ENCODE data around the gene TMSB10. TPM values are rescaled to one million over a fixed set of nuclear protein-coding genes. Genes with fewer than 3 reads are reported as not detected.
A peak's percentile ranks its signal among the peaks of the same experiment; 100 is the strongest.

TMSB10 gene
- polyA plus RNA-seq, 3 donors = 5,130 to 7,914 (median 6,847) TPM

DNA sequence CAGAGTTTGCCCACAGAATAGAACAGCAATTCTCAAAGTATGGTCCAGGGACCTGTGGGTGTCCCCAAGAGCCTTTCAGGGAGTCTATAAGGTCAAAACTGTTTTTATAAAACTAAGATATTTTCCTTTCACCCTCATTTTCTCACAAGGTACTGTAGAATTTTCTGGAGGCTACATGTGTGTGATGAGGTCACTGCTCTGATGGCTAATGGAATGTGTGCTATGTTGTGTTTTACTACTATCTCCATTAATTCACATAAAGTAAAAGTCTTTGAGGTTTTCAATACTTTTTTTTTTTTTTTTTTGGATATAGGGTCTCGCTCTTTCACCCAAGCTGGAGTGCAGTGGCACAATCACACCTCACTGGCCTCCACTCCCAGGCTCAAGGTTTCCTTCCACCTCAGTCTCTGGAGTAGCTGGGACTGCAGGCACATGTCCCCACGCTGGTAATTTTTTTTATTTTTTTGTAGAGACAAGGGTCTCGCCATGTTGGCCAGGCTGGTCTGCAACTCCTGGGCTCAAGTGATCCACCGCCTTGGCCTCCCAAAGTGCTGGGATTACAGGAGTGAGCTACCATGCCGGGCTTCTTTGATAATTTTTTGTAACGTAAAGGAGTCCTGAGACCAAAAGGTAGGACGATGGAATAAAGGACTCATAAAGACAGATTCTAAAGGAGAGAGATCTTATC lies 26.4 kb upstream of the TMSB10 start:
- peak overlapping the region; percentile 58 for H2AFZ ChIP-seq (ENCODE audit: insufficient read depth, low read depth, low read length, poor library complexity, severe bottlenecking)
- no peak overlapping the region for H3K27ac ChIP-seq (ENCODE audit: low read depth in 1 of 2, low read length in 2 of 2)
- no peaks in the 10 kb centered on the region for H4K20me1 ChIP-seq (ENCODE audit: insufficient read depth, low read length)
- H3K36me3 ChIP-seq (replicated peaks in 1 of 2; ENCODE audit: control insufficient read depth in 1 of 2, insufficient read depth in 2 of 2, low read length in 2 of 2) = no peaks in the 10 kb centered on the region
- peaks cover 22 to 27% of the 10 kb centered on the region in 2 donors for H3K4me1 ChIP-seq (ENCODE audit: control insufficient read depth in 1 of 2, insufficient read depth in 2 of 2, low read length in 2 of 2)
- H3K4me3 Mint-ChIP-seq = peak overlapping the region; percentile 85 to 96
- peak overlapping the region; percentile 94 for H3K4me2 ChIP-seq (replicated peaks; ENCODE audit: extremely low read depth, low read length, poor library complexity, severe bottlenecking)
- intact Hi-C loops (cut with micrococcal nuclease) = no loop called here
- H3K79me2 ChIP-seq (ENCODE audit: insufficient read depth, low read length) = no peaks in the 10 kb centered on the region
- TF ChIP-seq, protein P1, sequence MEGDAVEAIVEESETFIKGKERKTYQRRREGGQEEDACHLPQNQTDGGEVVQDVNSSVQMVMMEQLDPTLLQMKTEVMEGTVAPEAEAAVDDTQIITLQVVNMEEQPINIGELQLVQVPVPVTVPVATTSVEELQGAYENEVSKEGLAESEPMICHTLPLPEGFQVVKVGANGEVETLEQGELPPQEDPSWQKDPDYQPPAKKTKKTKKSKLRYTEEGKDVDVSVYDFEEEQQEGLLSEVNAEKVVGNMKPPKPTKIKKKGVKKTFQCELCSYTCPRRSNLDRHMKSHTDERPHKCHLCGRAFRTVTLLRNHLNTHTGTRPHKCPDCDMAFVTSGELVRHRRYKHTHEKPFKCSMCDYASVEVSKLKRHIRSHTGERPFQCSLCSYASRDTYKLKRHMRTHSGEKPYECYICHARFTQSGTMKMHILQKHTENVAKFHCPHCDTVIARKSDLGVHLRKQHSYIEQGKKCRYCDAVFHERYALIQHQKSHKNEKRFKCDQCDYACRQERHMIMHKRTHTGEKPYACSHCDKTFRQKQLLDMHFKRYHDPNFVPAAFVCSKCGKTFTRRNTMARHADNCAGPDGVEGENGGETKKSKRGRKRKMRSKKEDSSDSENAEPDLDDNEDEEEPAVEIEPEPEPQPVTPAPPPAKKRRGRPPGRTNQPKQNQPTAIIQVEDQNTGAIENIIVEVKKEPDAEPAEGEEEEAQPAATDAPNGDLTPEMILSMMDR (IDR thresholded peaks at IDR 0.05) = no peak
- no peak for DNase-seq
- 68% methylated on average over 3 of the region's 7 CpGs for WGBS (ENCODE audit: insufficient coverage)
- H3K9me3 ChIP-seq (replicated peaks in 1 of 2; ENCODE audit: control insufficient read depth in 1 of 2, insufficient read depth in 1 of 2, low read length in 2 of 2) = no peaks in the 10 kb centered on the region
- no peak overlapping the region for H3K27ac Mint-ChIP-seq
- no peak overlapping the region for H3K9ac ChIP-seq (ENCODE audit: insufficient read depth, low read length, poor library complexity, severe bottlenecking)
- H3K27me3 Mint-ChIP-seq (ENCODE audit: low read depth in 3 of 3) = peaks cover 46 to 59% (median 50%) of the 10 kb centered on the region in 3 donors
- H3K4me1 Mint-ChIP-seq = peaks cover 29% of the 10 kb centered on the region
- peaks cover 0 to 15% (median 6%) of the 10 kb centered on the region in 7 donors for H3K9me3 Mint-ChIP-seq
- peaks cover 23 to 34% of the 10 kb centered on the region in 2 donors for H3K27me3 ChIP-seq (ENCODE audit: control insufficient read depth in 2 of 2, insufficient read depth in 2 of 2, low read length in 2 of 2)
- peaks cover 5 to 10% of the 10 kb centered on the region in 2 donors for H3K36me3 Mint-ChIP-seq
- H3K4me3 ChIP-seq (replicated peaks in 1 of 3; ENCODE audit: low read depth in 2 of 3, low read length in 3 of 3) = peak overlapping the region in 1 of 3 experiments; percentile 77

DNA sequence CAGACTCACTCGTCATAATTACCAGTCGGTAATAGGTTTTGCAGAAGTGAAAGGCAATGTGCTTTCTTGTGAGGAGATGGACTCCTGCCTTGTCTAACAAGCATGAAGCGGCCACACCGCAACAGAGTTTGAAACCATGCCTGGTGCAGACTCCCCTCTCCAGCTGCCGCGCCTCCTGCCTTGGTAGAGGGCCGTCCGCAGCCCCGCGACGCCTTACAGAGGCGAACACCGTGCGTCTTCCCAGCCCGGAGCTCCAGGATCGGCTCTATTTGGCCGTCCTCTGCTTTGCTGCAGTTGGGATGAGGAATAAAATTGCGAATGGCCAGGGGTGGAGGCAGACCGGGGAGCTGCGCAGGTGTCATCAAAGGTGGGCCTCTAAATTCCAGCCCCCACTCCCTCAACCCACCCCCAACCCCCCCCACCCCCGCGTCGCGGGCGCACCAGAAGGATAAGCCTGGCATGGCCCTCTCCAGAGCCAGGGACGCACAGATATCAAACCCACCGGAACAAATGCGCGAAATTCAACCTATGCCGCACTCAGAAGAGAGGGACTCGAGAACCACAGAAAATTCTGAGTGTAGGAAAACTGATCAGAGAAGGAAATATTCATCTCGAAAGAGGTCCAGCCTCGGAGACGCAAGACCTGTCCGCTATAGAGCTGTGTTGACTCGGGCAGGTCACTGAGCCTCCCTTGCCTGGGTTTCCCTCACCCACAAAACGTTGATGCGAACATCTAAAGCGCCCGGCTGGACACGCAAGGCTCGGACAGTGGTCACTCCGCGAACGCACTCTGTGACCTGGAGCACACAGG lies 25.7 kb upstream of the TMSB10 start:
- DNase-seq = peak in 1 of 3 donors; percentile 22
- H3K4me1 Mint-ChIP-seq = peaks cover 29% of the 10 kb centered on the region
- 2% methylated on average over 32 of the region's 45 CpGs for WGBS (ENCODE audit: insufficient coverage)
- peaks cover 5 to 10% of the 10 kb centered on the region in 2 donors for H3K36me3 Mint-ChIP-seq
- Histone ChIP-seq H3K79me2 (ENCODE audit: insufficient read depth, low read length) (no peaks in the 10 kb centered on the region), H3K4me1 (ENCODE audit: control insufficient read depth in 1 of 2, insufficient read depth in 2 of 2, low read length in 2 of 2) (peaks cover 22 to 27% of the 10 kb centered on the region in 2 donors), H3K9me3 (replicated peaks in 1 of 2; ENCODE audit: control insufficient read depth in 1 of 2, insufficient read depth in 1 of 2, low read length in 2 of 2) (no peaks in the 10 kb centered on the region), H3K4me2 (replicated peaks; ENCODE audit: extremely low read depth, low read length, poor library complexity, severe bottlenecking) (peak overlapping the region; percentile 94), H3K27me3 (ENCODE audit: control insufficient read depth in 2 of 2, insufficient read depth in 2 of 2, low read length in 2 of 2) (peaks cover 23 to 34% of the 10 kb centered on the region in 2 donors), H2AFZ (ENCODE audit: insufficient read depth, low read depth, low read length, poor library complexity, severe bottlenecking) (peak overlapping the region; percentile 79), H3K9ac (ENCODE audit: insufficient read depth, low read length, poor library complexity, severe bottlenecking) (peak overlapping the region; percentile 25), H3K36me3 (replicated peaks in 1 of 2; ENCODE audit: control insufficient read depth in 1 of 2, insufficient read depth in 2 of 2, low read length in 2 of 2) (no peaks in the 10 kb centered on the region), H4K20me1 (ENCODE audit: insufficient read depth, low read length) (no peaks in the 10 kb centered on the region), H3K27ac (ENCODE audit: low read depth in 1 of 2, low read length in 2 of 2) (no peak overlapping the region), H3K4me3 (replicated peaks in 1 of 3; ENCODE audit: low read depth in 2 of 3, low read length in 3 of 3) (peak overlapping the region; percentile 40 to 77 (median 54))
- H3K4me3 Mint-ChIP-seq = peak overlapping the region; percentile 85 to 96
- intact Hi-C loops (cut with micrococcal nuclease) = loop anchor here in 1 of 2 donors (5.0 kb wide), 2 partner anchors 48 to 387 kb away; no protein-coding TSS in a partner anchor
- H3K9me3 Mint-ChIP-seq = peaks cover 0 to 15% (median 6%) of the 10 kb centered on the region in 7 donors
- peaks cover 46 to 59% (median 52%) of the 10 kb centered on the region in 3 donors for H3K27me3 Mint-ChIP-seq (ENCODE audit: low read depth in 3 of 3)
- H3K27ac Mint-ChIP-seq = peak overlapping the region in 3 of 7 donors; percentile 36 to 63 (median 37)
- TF ChIP-seq, protein P1 (IDR thresholded peaks at IDR 0.05) = no peak

Measured in CD14-positive monocyte (primary cell).